Measurements from ENCODE around the gene PDXK. TPM values are rescaled to one million over a fixed set of nuclear protein-coding genes. Genes with fewer than 3 reads are reported as not detected.

Gene PDXK
- total and polyA plus RNA-seq, 2 of the 13 experiments (the other 11 are each of a cell fraction or from before 2014, with no cell fraction given), result 114 to 184 TPM

DNA sequence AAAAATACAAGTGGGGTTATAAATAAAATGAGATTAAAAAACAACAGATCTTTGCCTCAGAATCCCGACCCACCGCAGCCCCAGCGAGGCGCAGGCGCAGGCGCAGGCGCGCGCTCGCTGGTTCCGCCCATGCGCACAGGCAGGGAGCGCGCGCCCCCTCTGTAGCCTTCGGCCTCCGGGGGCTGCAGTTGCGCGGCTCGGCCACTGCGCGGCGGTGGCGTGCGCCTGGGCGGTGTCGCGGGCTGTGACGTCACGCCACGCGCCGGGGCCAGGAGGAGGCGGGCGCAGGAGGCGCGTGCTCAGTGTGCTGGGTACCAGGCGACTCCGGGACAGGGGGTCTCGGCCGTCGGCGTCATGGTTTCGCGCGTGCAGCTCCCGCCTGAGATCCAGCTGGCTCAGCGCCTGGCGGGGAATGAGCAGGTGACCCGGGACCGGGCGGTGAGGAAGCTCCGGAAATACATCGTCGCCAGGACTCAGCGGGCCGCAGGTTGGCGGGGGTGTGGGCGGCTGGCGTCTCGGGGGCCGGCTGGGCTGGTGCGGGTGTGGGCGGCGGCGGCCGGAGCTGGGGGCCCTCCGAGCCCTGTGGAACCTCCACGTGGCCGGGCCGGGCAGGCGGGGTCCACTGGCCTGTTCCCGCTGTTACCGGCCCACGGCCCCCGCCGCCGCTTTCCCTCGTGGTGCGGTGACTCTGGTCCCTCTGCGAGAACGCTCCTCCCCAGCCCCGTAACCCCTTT lies 70.5 kb downstream of the PDXK start, which contains the start of gene RRP1 (continued):
- TF ChIP-seq, protein P1, sequence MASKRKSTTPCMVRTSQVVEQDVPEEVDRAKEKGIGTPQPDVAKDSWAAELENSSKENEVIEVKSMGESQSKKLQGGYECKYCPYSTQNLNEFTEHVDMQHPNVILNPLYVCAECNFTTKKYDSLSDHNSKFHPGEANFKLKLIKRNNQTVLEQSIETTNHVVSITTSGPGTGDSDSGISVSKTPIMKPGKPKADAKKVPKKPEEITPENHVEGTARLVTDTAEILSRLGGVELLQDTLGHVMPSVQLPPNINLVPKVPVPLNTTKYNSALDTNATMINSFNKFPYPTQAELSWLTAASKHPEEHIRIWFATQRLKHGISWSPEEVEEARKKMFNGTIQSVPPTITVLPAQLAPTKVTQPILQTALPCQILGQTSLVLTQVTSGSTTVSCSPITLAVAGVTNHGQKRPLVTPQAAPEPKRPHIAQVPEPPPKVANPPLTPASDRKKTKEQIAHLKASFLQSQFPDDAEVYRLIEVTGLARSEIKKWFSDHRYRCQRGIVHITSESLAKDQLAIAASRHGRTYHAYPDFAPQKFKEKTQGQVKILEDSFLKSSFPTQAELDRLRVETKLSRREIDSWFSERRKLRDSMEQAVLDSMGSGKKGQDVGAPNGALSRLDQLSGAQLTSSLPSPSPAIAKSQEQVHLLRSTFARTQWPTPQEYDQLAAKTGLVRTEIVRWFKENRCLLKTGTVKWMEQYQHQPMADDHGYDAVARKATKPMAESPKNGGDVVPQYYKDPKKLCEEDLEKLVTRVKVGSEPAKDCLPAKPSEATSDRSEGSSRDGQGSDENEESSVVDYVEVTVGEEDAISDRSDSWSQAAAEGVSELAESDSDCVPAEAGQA (IDR thresholded peaks at IDR 0.05; ENCODE audit: low read depth), result peak; percentile 74; the same call in 1 of the 2 replicates
- TF ChIP-seq, protein P1 (CRISPR knock-in tag; IDR thresholded peaks at IDR 0.05; ENCODE audit: borderline replicate concordance), result no peak
- TF ChIP-seq, protein P2, sequence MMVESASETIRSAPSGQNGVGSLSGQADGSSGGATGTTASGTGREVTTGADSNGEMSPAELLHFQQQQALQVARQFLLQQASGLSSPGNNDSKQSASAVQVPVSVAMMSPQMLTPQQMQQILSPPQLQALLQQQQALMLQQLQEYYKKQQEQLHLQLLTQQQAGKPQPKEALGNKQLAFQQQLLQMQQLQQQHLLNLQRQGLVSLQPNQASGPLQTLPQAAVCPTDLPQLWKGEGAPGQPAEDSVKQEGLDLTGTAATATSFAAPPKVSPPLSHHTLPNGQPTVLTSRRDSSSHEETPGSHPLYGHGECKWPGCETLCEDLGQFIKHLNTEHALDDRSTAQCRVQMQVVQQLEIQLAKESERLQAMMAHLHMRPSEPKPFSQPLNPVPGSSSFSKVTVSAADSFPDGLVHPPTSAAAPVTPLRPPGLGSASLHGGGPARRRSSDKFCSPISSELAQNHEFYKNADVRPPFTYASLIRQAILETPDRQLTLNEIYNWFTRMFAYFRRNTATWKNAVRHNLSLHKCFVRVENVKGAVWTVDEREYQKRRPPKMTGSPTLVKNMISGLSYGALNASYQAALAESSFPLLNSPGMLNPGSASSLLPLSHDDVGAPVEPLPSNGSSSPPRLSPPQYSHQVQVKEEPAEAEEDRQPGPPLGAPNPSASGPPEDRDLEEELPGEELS (CRISPR knock-in tag; IDR thresholded peaks at IDR 0.05), result peak; percentile 46
- TF ChIP-seq, protein P3, sequence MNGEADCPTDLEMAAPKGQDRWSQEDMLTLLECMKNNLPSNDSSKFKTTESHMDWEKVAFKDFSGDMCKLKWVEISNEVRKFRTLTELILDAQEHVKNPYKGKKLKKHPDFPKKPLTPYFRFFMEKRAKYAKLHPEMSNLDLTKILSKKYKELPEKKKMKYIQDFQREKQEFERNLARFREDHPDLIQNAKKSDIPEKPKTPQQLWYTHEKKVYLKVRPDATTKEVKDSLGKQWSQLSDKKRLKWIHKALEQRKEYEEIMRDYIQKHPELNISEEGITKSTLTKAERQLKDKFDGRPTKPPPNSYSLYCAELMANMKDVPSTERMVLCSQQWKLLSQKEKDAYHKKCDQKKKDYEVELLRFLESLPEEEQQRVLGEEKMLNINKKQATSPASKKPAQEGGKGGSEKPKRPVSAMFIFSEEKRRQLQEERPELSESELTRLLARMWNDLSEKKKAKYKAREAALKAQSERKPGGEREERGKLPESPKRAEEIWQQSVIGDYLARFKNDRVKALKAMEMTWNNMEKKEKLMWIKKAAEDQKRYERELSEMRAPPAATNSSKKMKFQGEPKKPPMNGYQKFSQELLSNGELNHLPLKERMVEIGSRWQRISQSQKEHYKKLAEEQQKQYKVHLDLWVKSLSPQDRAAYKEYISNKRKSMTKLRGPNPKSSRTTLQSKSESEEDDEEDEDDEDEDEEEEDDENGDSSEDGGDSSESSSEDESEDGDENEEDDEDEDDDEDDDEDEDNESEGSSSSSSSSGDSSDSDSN (CRISPR knock-in tag; IDR thresholded peaks at IDR 0.05), result peak; percentile 48; the same call in 1 of the 2 replicates
- TF ChIP-seq CREM (IDR thresholded peaks at IDR 0.05) (peak; percentile 85), CREM (CRISPR knock-in tag; IDR thresholded peaks at IDR 0.05) (peak; percentile 88), ZNF329 (CRISPR knock-in tag; IDR thresholded peaks at IDR 0.05; ENCODE audit: low read depth) (peak; percentile 69; the same call in 1 of the 2 replicates), CEBPG (CRISPR knock-in tag; IDR thresholded peaks at IDR 0.05) (0 out of 2 replicates have a peak, but pooled peaks have one; percentile 37), SP2 (CRISPR knock-in tag; IDR thresholded peaks at IDR 0.05) (peak; percentile 63; the same call in 1 of the 2 replicates), DNMT3B (CRISPR knock-in tag; conservative IDR thresholded peaks at IDR 0.05) (no peak), PHF8 (CRISPR knock-in tag; IDR thresholded peaks at IDR 0.05) (peak; percentile 90)
- TF ChIP-seq, protein P4, sequence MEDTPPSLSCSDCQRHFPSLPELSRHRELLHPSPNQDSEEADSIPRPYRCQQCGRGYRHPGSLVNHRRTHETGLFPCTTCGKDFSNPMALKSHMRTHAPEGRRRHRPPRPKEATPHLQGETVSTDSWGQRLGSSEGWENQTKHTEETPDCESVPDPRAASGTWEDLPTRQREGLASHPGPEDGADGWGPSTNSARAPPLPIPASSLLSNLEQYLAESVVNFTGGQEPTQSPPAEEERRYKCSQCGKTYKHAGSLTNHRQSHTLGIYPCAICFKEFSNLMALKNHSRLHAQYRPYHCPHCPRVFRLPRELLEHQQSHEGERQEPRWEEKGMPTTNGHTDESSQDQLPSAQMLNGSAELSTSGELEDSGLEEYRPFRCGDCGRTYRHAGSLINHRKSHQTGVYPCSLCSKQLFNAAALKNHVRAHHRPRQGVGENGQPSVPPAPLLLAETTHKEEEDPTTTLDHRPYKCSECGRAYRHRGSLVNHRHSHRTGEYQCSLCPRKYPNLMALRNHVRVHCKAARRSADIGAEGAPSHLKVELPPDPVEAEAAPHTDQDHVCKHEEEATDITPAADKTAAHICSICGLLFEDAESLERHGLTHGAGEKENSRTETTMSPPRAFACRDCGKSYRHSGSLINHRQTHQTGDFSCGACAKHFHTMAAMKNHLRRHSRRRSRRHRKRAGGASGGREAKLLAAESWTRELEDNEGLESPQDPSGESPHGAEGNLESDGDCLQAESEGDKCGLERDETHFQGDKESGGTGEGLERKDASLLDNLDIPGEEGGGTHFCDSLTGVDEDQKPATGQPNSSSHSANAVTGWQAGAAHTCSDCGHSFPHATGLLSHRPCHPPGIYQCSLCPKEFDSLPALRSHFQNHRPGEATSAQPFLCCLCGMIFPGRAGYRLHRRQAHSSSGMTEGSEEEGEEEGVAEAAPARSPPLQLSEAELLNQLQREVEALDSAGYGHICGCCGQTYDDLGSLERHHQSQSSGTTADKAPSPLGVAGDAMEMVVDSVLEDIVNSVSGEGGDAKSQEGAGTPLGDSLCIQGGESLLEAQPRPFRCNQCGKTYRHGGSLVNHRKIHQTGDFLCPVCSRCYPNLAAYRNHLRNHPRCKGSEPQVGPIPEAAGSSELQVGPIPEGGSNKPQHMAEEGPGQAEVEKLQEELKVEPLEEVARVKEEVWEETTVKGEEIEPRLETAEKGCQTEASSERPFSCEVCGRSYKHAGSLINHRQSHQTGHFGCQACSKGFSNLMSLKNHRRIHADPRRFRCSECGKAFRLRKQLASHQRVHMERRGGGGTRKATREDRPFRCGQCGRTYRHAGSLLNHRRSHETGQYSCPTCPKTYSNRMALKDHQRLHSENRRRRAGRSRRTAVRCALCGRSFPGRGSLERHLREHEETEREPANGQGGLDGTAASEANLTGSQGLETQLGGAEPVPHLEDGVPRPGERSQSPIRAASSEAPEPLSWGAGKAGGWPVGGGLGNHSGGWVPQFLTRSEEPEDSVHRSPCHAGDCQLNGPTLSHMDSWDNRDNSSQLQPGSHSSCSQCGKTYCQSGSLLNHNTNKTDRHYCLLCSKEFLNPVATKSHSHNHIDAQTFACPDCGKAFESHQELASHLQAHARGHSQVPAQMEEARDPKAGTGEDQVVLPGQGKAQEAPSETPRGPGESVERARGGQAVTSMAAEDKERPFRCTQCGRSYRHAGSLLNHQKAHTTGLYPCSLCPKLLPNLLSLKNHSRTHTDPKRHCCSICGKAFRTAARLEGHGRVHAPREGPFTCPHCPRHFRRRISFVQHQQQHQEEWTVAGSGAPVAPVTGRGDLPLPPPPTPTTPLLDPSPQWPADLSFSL (CRISPR knock-in tag; IDR thresholded peaks at IDR 0.05), result no peak

All from HepG2 (cell line).